Gastroesophageal sphincter (tissue), 4 donors: ENCODE results near the gene PNRC1. TPM values are rescaled to one million over a fixed set of nuclear protein-coding genes. Genes with fewer than 3 reads are reported as not detected.
"Not testable (repeated sequence)": the region's sequence is repeated elsewhere in the genome, so short reads cannot be mapped to it uniquely, and the experiment has no call there.

Experiments used
- ATAC-seq: fragments of 150-250 bp; one replicate; pipeline ENCODE4 v1.9.1; 2016; ENCODE audit warnings: mild to moderate bottlenecking, moderate library complexity
- H3K27ac ChIP-seq, 4 donors: fragments of 200-600 bp; sonication (generic) in 3 of 4; 1 replicate in 3 of 4; 2 replicates in 1 of 4; pipeline ENCODE4 v1.5.1; 2016 to 2019
- H3K27me3 ChIP-seq: fragments of 200-600 bp; sonication (generic); one replicate; pipeline ENCODE4 v1.5.1; 2019
- H3K36me3 ChIP-seq, 2 donors: fragments of 200-600 bp; sonication (generic); one replicate each; pipeline ENCODE4 v1.5.1; 2019; ENCODE audit warnings: control low read depth in 1 of 2
- H3K4me1 ChIP-seq, 3 donors: fragments of 200-600 bp; sonication (generic); 1 replicate in 2 of 3; 2 replicates in 1 of 3; pipeline ENCODE4 v1.5.1; 2016 to 2019; ENCODE audit warnings: control low read depth in 2 of 3
- H3K4me3 ChIP-seq, 2 donors: fragments of 200-600 bp; sonication (generic); one replicate each; pipeline ENCODE4 v1.5.1; 2019; ENCODE audit warnings: mild to moderate bottlenecking in 1 of 2, moderate library complexity in 1 of 2
- H3K9me3 ChIP-seq, 3 donors: fragments of 200-600 bp; sonication (generic); one replicate each; pipeline ENCODE4 v1.5.1; 2017 to 2019; ENCODE audit warnings: control low read depth in 2 of 3
- EP300 ChIP-seq: sonication (generic); formaldehyde crosslinking; IDR thresholded peaks from one replicate; pipeline ENCODE4 v1.6.1; 2017; ENCODE audit warnings: antibody characterized with exemption, mild to moderate bottlenecking
- POLR2A ChIP-seq, 2 donors: fragments of 450-650 bp; IDR thresholded peaks; one replicate each; pipeline ENCODE4 v1.6.1; 2017; ENCODE audit warnings: antibody characterized with exemption in 2 of 2, mild to moderate bottlenecking in 2 of 2, moderate library complexity in 1 of 2
- POLR2AphosphoS5 ChIP-seq: sonication (generic); formaldehyde crosslinking; IDR thresholded peaks from one replicate; pipeline ENCODE4 v1.6.1; 2017; ENCODE audit warnings: antibody characterized with exemption
- WGBS, 2 donors: methylation state at CpG; one replicate each; pipeline ENCODE4 v1.1.5; 2018; ENCODE audit warnings: low coverage in 1 of 2; 5-methylcytosine and 5-hydroxymethylcytosine counted together
- total RNA-seq, 4 donors: library from RNA; depleted of rRNA; stranded (reverse); fragments of >200 nt; gene quantifications; one replicate each; pipeline ENCODE4 v1.1.0, GENCODE V29; 2016
- TF ChIP-seq, protein P1 (sequence below), 4 experiments: fragments of 200-600 bp in 2 of 4; fragments of 450-650 bp in 2 of 4; sonication (generic) in 1 of 4; IDR thresholded peaks; one replicate each; pipeline ENCODE4 v1.5.1; 2017 to 2019; ENCODE audit warnings: antibody characterized with exemption in 4 of 4, mild to moderate bottlenecking in 2 of 4, moderate library complexity in 2 of 4

Gene PNRC1
- total RNA-seq, 4 donors from 2014 or later = 316 to 349 (median 331) TPM

DNA sequence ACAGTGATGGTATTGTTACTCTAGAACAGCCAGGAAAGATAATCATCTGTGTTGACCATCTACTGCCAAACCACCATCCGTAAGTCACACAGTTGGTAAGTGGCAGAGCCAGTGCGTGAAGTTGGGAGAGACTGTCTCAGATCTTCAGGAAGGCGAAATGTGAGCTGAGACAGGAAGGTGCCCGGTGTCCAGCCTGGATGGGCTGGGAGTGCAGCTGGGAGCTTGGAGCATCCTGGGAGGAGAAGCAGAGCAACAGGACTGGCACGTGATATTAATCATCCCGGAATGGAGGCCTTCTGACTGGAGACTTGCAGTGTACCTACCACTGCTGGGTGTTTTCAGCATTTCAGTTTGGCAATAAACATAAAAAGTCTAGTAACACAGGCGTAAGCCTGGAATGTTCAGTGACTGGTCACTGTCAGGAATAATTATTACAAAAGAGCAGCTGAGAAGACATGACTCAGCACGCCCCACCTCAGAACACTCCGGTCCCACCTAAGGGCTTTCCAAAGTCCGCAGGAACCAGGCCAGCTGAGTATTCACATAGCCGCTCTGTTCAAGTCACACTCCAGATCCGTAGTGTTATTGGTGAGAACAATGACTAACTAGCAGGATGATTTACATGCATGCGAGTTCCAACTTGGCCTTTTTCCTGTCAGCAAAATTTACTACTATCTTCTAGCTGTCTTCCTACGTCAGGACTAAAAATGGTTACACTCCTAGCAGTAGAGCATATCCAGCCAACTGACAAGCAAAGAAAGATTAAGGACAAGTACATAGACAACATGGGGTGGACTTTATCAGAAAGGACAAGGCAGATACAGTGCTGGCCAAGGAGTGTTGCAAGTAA lies 45.1 kb upstream of the PNRC1 start:
- TF ChIP-seq, protein P1, sequence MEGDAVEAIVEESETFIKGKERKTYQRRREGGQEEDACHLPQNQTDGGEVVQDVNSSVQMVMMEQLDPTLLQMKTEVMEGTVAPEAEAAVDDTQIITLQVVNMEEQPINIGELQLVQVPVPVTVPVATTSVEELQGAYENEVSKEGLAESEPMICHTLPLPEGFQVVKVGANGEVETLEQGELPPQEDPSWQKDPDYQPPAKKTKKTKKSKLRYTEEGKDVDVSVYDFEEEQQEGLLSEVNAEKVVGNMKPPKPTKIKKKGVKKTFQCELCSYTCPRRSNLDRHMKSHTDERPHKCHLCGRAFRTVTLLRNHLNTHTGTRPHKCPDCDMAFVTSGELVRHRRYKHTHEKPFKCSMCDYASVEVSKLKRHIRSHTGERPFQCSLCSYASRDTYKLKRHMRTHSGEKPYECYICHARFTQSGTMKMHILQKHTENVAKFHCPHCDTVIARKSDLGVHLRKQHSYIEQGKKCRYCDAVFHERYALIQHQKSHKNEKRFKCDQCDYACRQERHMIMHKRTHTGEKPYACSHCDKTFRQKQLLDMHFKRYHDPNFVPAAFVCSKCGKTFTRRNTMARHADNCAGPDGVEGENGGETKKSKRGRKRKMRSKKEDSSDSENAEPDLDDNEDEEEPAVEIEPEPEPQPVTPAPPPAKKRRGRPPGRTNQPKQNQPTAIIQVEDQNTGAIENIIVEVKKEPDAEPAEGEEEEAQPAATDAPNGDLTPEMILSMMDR (IDR thresholded peaks at IDR 0.05) = peak in 1 of 4 experiments; percentile 9
- peak; percentile 99 for TF ChIP-seq POLR2AphosphoS5
- TF ChIP-seq POLR2A (IDR thresholded peaks at IDR 0.05) = peak in 1 of 2 donors; percentile 49
- peak; percentile 84 for TF ChIP-seq EP300
- peaks cover 2 to 46% (median 9%) of the 10 kb centered on the region in 3 donors for H3K4me1 ChIP-seq
- peak overlapping the region; percentile 85 to 97 (median 91) for H3K27ac ChIP-seq
- H3K4me3 ChIP-seq = peak overlapping the region in 1 of 2 donors; percentile 17
- WGBS, 2 donors = 26 to 28% methylated on average over 13 to 14 of the region's 14 CpGs
- H3K27me3 ChIP-seq = no peaks in the 10 kb centered on the region
- H3K36me3 ChIP-seq = no peaks in the 10 kb centered on the region
- ATAC-seq = peak; percentile 91
- H3K9me3 ChIP-seq = peaks cover 0 to 10% (median 0%) of the 10 kb centered on the region in 3 donors

DNA sequence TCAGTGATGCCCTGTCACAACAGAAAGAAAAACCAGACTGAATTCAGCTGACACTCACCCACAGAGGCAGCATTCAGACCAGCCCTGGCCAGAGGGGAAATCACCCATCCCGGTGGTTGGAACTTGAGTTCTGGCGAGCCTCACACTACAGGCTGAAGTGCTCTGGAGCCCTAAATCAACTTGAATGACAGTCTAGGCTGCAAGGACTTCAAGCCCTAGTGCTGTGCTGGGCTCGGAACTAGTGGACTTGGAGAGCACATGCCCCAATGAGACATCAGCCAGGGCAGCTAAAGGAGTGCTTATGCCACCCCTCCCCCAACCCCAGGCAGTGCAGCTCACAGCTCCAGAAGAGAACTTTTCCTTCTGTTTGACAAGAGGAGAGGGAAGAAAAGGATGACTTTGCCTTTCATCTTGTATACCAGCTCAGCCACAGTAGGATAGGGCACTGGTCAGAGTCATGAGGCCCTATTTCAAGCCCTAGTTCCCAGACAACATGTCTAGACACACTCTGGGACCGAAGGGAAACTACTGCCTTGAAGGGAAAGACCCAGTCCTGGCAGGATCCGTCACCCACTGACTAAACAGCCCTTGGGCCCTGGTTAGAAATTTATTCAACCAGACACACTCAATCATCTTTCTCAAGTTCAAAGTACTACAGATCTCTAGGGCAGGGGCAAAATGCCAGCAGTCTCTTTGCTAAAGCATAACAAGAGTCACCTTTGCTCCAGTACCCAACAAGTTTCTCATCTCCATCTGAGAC lies 43.2 kb upstream of the PNRC1 start:
- ATAC-seq = no peak
- no peak for TF ChIP-seq POLR2A (IDR thresholded peaks at IDR 0.05)
- TF ChIP-seq EP300 = no peak
- TF ChIP-seq POLR2AphosphoS5 = no peak
- TF ChIP-seq, protein P1 (IDR thresholded peaks at IDR 0.05) = no peak
- no peak overlapping the region for H3K4me3 ChIP-seq
- H3K4me1 ChIP-seq = peaks cover 2 to 45% (median 9%) of the 10 kb centered on the region in 3 donors
- peak overlapping the region in 3 of 4 donors; percentile 85 to 97 (median 90) for H3K27ac ChIP-seq
- H3K27me3 ChIP-seq = no peaks in the 10 kb centered on the region
- peaks cover 0 to 10% (median 0%) of the 10 kb centered on the region in 3 donors for H3K9me3 ChIP-seq
- 70% methylated on average over 3 of the region's 5 CpGs; no CpG with 5 or more reads in 1 of the 2 donors for WGBS, 2 donors
- no peaks in the 10 kb centered on the region for H3K36me3 ChIP-seq

DNA sequence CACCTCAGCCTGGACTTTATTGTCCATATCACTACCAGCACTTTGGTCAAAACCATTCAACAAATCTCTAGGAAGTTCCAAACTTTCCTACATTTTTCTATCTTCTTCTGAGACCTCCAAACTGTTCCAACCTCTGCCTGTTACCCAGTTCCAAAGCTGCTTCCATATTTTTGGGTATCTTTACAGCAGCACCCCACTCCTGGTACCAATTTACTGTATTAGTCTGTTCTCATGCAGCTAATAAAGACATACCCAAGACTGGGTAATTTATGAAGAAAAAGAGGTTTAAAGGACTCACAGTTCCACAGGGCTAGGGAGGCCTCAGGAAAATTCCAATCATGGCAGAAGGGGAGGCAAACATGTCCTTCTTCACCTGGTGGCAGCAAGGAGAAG lies 42.7 kb upstream of the PNRC1 start:
- Histone ChIP-seq H3K9me3 (peaks cover 0 to 10% (median 0%) of the 10 kb centered on the region in 3 donors), H3K4me1 (peaks cover 2 to 39% (median 9%) of the 10 kb centered on the region in 3 donors)
- H3K27me3 ChIP-seq, ATAC-seq, H3K36me3 ChIP-seq, H3K4me3 ChIP-seq, H3K27ac ChIP-seq: not testable (repeated sequence)

DNA sequence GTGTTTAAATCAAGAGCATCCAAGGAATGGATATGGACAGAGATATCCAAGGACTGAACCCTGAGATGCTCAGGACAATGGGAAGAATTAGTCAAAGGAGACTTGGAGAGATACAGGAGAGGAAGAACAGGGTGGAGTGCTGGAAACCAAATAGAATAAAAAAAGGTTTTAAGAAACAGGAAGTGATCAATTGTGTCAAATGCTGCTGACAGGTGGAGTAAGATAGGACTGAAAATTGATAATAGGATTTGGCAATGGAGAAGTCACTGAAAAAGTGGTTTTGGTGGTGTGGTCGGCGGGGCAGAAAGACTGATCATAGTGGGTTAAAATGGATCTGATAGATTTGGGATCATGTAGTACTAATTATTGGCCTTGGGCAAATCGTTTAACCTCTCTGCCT lies 37.9 kb upstream of the PNRC1 start:
- TF ChIP-seq, protein P1 (IDR thresholded peaks at IDR 0.05) = no peak
- TF ChIP-seq EP300 (no peak), POLR2AphosphoS5 (no peak), POLR2A (IDR thresholded peaks at IDR 0.05) (no peak)
- Histone ChIP-seq H3K9me3 (peaks cover 0 to 7% (median 0%) of the 10 kb centered on the region in 3 donors), H3K4me1 (no peaks in the 10 kb centered on the region), H3K4me3 (no peak overlapping the region), H3K36me3 (no peaks in the 10 kb centered on the region), H3K27ac (no peak overlapping the region), H3K27me3 (no peaks in the 10 kb centered on the region)
- no peak for ATAC-seq
- 88 to 90% methylated on average over 3 of the region's 3 CpGs for WGBS, 2 donors

DNA sequence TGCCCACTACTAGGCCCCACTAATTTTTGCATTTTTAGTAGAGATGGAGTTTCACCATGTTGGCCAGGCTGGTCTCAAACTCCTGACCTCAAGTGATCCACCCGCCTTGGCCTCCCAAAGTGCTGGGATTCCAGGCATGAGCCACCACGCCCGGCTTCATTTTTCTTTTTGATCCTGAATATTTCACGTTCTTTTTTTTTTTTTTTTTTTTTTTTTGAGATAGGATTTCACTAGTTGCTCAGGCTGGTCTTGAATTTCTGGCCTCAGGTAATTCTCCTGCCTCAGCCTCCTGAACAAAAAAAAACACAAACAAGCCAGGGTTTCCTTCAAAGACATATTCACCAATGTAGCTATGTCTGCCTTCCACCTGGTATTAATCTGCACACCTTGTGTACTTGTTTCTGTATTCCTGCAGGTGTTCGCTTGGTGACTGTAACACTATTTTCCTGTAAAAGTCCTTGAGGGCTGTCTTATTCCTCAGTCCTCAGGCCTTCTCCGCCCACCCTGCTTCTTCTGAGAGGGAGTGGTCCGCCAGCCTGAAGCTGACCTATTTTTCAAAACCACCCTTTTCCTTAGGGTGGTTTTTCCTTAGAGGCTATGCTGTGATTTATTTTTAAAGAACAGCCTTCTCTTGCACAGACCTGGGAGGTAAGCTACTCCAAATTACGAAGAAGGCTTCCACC lies 36.1 kb upstream of the PNRC1 start:
- H3K36me3 ChIP-seq = no peaks in the 10 kb centered on the region
- 67 to 93% methylated on average over 1 to 6 of the region's 8 CpGs for WGBS, 2 donors
- H3K4me3 ChIP-seq = no peak overlapping the region
- no peaks in the 10 kb centered on the region for H3K4me1 ChIP-seq
- no peak for ATAC-seq
- H3K27ac ChIP-seq = no peak overlapping the region
- no peaks in the 10 kb centered on the region for H3K9me3 ChIP-seq
- no peaks in the 10 kb centered on the region for H3K27me3 ChIP-seq
- TF ChIP-seq POLR2A (IDR thresholded peaks at IDR 0.05) (no peak), POLR2AphosphoS5 (no peak)
- TF ChIP-seq, protein P1 (IDR thresholded peaks at IDR 0.05) = no peak
